GM19238 (cell line): ENCODE measurements around the gene GLYAT.
A peak's percentile ranks its signal among the peaks of the same experiment; 100 is the strongest.
"Not testable (repeated sequence)": the region's sequence is repeated elsewhere in the genome, so short reads cannot be mapped to it uniquely, and the experiment has no call there.

Source experiments
- DNase-seq: peaks from one replicate; pipeline ENCODE4 v3.0.0; 2011; ENCODE audit warnings: low spot score; ENCODE audit not compliant: insufficient read length

GLYAT gene

DNA sequence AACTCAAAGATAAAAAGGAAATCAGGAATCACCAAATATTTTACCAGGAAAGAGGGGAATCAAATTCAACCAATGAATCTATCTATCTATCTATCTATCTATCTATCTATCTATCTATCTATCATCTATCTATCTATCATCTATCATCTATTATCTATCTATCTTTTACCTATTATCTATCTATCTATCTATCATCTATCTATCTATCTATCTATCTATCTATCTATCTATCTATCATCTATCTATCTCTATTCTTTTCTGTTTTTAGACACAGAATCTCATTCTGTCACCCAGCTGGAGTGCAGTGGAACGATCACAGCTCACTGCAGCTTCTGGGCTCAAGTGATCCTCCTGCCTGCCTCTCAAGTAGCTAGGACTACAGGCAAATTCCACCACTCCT, 54.2 kb downstream of the GLYAT start:
- not testable (repeated sequence) for DNase-seq

DNA sequence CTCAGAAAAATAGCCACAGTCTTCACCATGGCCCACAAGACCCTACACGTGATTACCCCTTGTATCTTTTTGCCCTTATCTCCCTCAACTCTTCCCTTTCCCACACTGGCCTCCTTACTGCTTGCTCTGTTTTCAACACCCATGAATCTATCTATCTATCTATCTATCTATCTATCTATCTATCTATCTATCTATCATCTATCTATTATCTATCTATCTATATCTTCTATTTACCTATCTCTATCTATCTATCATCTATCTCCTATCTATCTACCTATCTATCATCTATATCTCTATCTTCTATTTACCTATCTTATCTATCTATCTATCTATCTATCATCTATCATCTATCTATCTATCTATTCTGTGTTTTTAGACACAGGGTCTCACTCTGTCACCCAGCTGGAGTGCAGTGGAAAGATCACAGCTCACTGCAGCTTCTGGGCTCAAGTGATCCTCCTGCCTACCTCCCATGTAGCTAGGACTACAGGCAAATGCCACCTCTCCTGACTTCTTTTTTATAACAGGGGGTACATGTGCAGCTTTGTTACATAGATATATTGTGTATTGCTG, 55.1 kb downstream of the GLYAT start:
- no peak for DNase-seq

DNA sequence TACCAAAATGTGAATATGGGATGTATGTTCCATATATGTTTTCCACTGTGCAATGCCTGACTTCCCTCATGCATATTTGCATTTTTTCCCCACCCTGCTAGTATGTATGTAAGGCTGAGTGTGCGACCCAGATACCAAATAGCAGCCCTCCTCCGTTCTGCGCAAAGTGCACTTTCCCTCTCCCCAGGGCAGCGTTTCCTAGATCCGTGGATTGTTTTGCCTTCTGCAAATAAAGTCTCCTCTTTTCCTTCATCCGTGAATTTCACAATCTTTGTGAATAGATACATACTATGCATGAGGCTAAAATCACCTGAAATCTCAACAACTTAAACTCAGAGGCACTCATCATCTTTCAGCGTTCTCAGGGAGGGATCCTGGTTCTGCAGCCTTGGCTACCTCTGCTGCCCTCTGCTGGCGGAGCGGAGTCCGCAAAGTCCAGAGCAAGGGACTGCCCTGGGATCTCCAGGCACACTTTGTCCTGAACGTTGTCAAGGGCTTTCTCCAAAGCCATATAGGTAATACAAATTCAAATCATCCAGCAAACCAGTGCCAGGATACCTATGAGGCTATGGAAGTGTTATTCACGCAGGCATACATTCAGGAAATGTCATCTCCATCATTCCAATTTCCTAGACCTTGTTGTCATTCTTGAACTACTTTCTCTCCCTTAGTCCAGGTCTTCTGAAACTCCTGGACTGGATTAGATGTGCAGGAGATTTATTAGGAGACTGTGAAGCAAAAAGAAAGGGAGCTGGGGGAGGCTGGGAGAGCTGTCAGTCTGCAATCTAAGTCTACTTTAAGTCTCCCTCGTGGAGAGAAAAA, 56.2 kb downstream of the GLYAT start:
- DNase-seq: peak; percentile 65

DNA sequence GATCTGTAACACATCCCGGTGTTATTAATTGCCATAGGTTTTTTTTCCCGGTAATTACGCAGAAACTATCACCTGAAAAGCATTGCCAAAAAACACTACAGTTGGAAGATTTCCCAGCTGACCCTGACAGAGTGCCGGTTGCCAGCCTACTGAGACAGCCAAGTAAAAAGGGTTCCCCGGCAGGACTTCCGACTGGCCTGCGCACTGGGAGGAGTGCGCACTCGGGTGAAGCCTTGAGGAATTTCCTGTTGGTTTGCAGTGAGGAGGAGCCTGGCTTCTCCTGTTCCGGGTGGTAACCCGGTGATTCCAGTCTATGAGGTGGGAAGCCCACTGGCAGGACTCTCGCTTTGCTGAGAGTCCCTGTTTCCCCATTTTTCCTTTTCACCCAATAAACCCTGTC, 57.1 kb downstream of the GLYAT start:
- no peak for DNase-seq

DNA sequence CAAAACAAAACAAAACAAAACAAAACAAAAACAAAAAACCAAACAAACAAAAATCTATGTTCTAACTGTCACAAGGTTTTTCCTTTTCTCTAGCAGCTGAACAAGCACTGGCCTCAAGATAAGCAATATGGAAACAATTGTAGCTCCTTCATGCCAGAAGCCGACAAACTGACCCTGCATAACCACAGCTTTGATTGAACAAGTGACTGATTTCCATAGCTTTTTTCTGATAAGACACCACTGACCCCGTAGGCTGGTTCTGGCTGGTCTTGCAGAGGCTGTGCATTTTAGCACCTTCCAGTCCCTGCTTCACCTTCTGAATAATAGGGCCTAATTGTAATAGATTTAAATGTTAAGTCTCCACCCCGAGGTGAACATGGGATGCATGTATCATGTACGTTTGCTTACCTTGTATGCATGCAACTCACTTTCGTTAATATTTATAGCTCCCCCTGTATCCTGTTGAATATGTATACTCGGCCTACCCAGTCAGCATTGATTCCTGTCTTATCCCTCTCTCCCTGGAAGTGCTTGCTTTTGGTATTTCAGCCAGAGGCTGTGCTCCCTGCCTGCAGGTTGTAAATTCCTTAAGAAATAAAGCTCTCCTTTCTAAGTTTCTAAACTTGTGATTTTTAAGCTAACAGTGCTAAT, 59.6 kb downstream of the GLYAT start:
- DNase-seq: no peak

DNA sequence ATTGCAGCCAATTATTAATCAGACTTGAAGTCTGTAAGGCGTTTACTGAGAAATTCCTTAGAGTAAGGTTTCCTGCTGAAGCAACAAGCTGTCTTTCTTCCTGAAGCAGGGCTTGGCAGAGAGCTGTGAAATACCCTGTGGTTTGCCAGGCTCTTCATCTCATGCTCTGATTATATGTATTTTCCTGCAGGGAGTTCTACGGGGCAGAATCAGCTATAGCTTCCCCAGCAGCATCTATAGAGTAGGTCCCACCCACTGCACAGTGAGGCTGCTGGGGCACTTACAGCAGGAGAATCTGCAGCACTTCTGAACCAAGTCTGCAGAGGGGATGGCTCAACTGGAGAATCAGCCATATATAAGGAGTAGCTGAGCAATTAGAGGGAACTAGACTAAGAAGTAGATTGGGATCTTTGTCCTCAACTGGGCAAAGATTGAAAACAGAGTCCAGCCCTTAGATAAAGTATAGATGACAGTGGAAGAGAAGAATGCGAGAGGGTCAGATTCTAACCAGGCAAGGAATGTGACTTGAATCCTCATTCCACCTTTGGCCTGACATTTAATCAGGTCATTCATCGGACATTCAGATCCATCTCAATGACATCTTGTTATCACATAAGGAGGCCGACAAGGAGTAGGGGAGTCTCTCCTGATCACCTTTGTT, 71.7 kb downstream of the GLYAT start:
- no peak for DNase-seq

DNA sequence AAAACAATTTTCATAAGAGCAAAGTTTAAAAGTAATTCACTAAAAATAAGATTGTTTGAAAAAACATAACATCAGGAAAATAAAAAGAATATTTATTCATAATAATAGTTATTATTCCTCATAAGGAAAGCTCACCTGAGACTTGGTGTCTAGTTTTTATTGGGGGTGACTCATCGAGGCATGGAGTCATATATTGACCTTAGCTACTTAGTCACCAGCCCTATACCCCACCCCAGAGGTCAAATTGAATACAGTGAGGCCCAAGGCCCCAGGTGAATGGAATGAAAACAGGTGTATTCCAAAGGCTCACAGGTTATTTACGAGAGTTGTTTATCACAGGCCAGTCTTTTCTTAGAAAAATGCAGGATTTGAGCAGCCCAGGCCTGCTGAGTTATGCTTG, 72.3 kb downstream of the GLYAT start:
- DNase-seq: no peak
